BLaER1 (cell line): ENCODE data around the gene ASPM.
"Not testable (repeated sequence)": the region's sequence is repeated elsewhere in the genome, so short reads cannot be mapped to it uniquely, and the experiment has no call there.

Source experiments
- H3K27ac ChIP-seq: shearing (Covaris generic); formaldehyde crosslinking; 2 replicates; pipeline ENCODE4 v1.8.1; 2022
- H3K27me3 ChIP-seq: shearing (Covaris generic); formaldehyde crosslinking; 2 replicates; pipeline ENCODE4 v1.8.1; 2022
- H3K36me3 ChIP-seq: shearing (Covaris generic); formaldehyde crosslinking; 2 replicates; pipeline ENCODE4 v1.8.1; 2022
- H3K4me1 ChIP-seq: shearing (Covaris generic); formaldehyde crosslinking; 2 replicates; pipeline ENCODE4 v1.8.1; 2022
- H3K4me2 ChIP-seq: shearing (Covaris generic); formaldehyde crosslinking; 2 replicates; pipeline ENCODE4 v1.8.1; 2022
- H3K4me3 ChIP-seq: shearing (Covaris generic); formaldehyde crosslinking; 2 replicates; pipeline ENCODE4 v1.8.1; 2022
- H3K9ac ChIP-seq: shearing (Covaris generic); formaldehyde crosslinking; 2 replicates; pipeline ENCODE4 v1.8.1; 2022
- H3K9me3 ChIP-seq: shearing (Covaris generic); formaldehyde crosslinking; 2 replicates; pipeline ENCODE4 v1.8.1; 2022
- H4K20me1 ChIP-seq: shearing (Covaris generic); formaldehyde crosslinking; 2 replicates; pipeline ENCODE4 v1.8.1; 2022
- Cebpa-rat ChIP-seq: shearing (Covaris generic); IDR thresholded peaks from 2 replicates; pipeline ENCODE4 v1.8.1; 2022

ASPM gene

GRCh38 chr1:197127246-197127912 is 19.1 kb downstream of the ASPM start:
- Histone ChIP-seq H3K9ac (no peak overlapping the region), H3K27me3 (no peaks in the 10 kb centered on the region), H3K27ac (no peak overlapping the region), H3K4me1 (peaks cover 4% of the 10 kb centered on the region; the same call in 1 of the 2 replicates), H3K36me3 (peaks cover 77% of the 10 kb centered on the region), H3K4me3 (no peak overlapping the region), H3K9me3 (no peaks in the 10 kb centered on the region), H4K20me1 (no peaks in the 10 kb centered on the region), H3K4me2 (no peak overlapping the region)
- no peak for TF ChIP-seq Cebpa-rat

- TF ChIP-seq Cebpa-rat = no peak
- peaks cover 79% of the 10 kb centered on the region for H3K36me3 ChIP-seq
- peaks cover 4% of the 10 kb centered on the region; the same call in 1 of the 2 replicates for H3K4me1 ChIP-seq
- no peak overlapping the region for H3K9ac ChIP-seq
- no peaks in the 10 kb centered on the region for H3K27me3 ChIP-seq
- H3K9me3 ChIP-seq = no peaks in the 10 kb centered on the region
- H3K4me3 ChIP-seq = no peak overlapping the region
- H4K20me1 ChIP-seq = no peaks in the 10 kb centered on the region
- no peak overlapping the region for H3K27ac ChIP-seq
- H3K4me2 ChIP-seq = no peak overlapping the region
Observed at GRCh38 chr1:197126691-197127090, 19.8 kb downstream of the ASPM start.

- H3K9ac ChIP-seq = no peak overlapping the region
- H3K9me3 ChIP-seq = no peaks in the 10 kb centered on the region
- peaks cover 80% of the 10 kb centered on the region for H3K36me3 ChIP-seq
- no peak overlapping the region for H3K27ac ChIP-seq
- TF ChIP-seq Cebpa-rat = no peak
- H3K4me1 ChIP-seq = peaks cover 4% of the 10 kb centered on the region; the same call in 1 of the 2 replicates
- no peak overlapping the region for H3K4me3 ChIP-seq
- no peaks in the 10 kb centered on the region for H3K27me3 ChIP-seq
- no peaks in the 10 kb centered on the region for H4K20me1 ChIP-seq
- no peak overlapping the region for H3K4me2 ChIP-seq
Observed at GRCh38 chr1:197124376-197124775, 22.1 kb downstream of the ASPM start.

GRCh38 chr1:197116156-197116555 is 30.3 kb downstream of the ASPM start:
- Histone ChIP-seq H3K27ac (no peak overlapping the region), H4K20me1 (no peaks in the 10 kb centered on the region), H3K4me2 (no peak overlapping the region), H3K4me1 (no peaks in the 10 kb centered on the region), H3K27me3 (no peaks in the 10 kb centered on the region), H3K9me3 (no peaks in the 10 kb centered on the region), H3K9ac (no peak overlapping the region), H3K36me3 (peaks cover 81% of the 10 kb centered on the region), H3K4me3 (no peak overlapping the region)
- no peak for TF ChIP-seq Cebpa-rat

- TF ChIP-seq Cebpa-rat = no peak
- Histone ChIP-seq H3K4me2 (no peak overlapping the region), H3K9me3 (no peaks in the 10 kb centered on the region), H3K36me3 (peaks cover 48% of the 10 kb centered on the region), H3K9ac (no peak overlapping the region), H3K27me3 (no peaks in the 10 kb centered on the region), H3K4me1 (no peaks in the 10 kb centered on the region), H3K4me3 (no peak overlapping the region), H4K20me1 (no peaks in the 10 kb centered on the region), H3K27ac (no peak overlapping the region)
Observed at GRCh38 chr1:197106869-197107268, 39.6 kb downstream of the ASPM start.

- H3K4me1 ChIP-seq = no peaks in the 10 kb centered on the region
- TF ChIP-seq Cebpa-rat = no peak
- H3K9ac ChIP-seq = no peak overlapping the region
- peaks cover 39% of the 10 kb centered on the region for H3K36me3 ChIP-seq
- H3K27ac ChIP-seq = no peak overlapping the region
- H3K4me2 ChIP-seq = no peak overlapping the region
- no peaks in the 10 kb centered on the region for H4K20me1 ChIP-seq
- H3K9me3 ChIP-seq = no peaks in the 10 kb centered on the region
- H3K27me3 ChIP-seq = no peaks in the 10 kb centered on the region
- no peak overlapping the region for H3K4me3 ChIP-seq
Observed at GRCh38 chr1:197103300-197103699, 43.2 kb downstream of the ASPM start.

GRCh38 chr1:197101978-197102377 is 44.5 kb downstream of the ASPM start:
- no peaks in the 10 kb centered on the region for H3K4me1 ChIP-seq
- no peak overlapping the region for H3K27ac ChIP-seq
- H3K9ac ChIP-seq = no peak overlapping the region
- H3K36me3 ChIP-seq = peaks cover 40% of the 10 kb centered on the region
- no peak overlapping the region for H3K4me3 ChIP-seq
- H3K27me3 ChIP-seq = no peaks in the 10 kb centered on the region
- no peak for TF ChIP-seq Cebpa-rat
- no peaks in the 10 kb centered on the region for H4K20me1 ChIP-seq
- no peaks in the 10 kb centered on the region for H3K9me3 ChIP-seq
- H3K4me2 ChIP-seq = no peak overlapping the region

GRCh38 chr1:197100677-197101076 is 45.8 kb downstream of the ASPM start:
- Histone ChIP-seq H3K9ac (no peak overlapping the region), H3K4me1 (no peaks in the 10 kb centered on the region), H3K27me3 (no peaks in the 10 kb centered on the region), H3K4me3 (no peak overlapping the region), H3K9me3 (no peaks in the 10 kb centered on the region), H3K27ac (no peak overlapping the region), H3K4me2 (no peak overlapping the region), H4K20me1 (no peaks in the 10 kb centered on the region), H3K36me3 (peaks cover 37% of the 10 kb centered on the region)
- TF ChIP-seq Cebpa-rat = no peak

GRCh38 chr1:197099444-197099843 is 47.0 kb downstream of the ASPM start:
- Histone ChIP-seq H3K36me3 (peaks cover 36% of the 10 kb centered on the region), H3K9me3 (no peaks in the 10 kb centered on the region), H3K4me3 (no peak overlapping the region), H3K4me2 (no peak overlapping the region), H3K27me3 (no peaks in the 10 kb centered on the region), H4K20me1 (no peaks in the 10 kb centered on the region), H3K4me1 (no peaks in the 10 kb centered on the region), H3K27ac (no peak overlapping the region), H3K9ac (no peak overlapping the region)
- TF ChIP-seq Cebpa-rat = no peak

GRCh38 chr1:197096971-197097370 is 49.5 kb downstream of the ASPM start:
- not testable (repeated sequence) for H3K27ac ChIP-seq, H3K4me3 ChIP-seq, H3K9me3 ChIP-seq, H3K27me3 ChIP-seq, H3K4me2 ChIP-seq, H3K4me1 ChIP-seq, H3K9ac ChIP-seq, H4K20me1 ChIP-seq
- H3K36me3 ChIP-seq = peaks cover 38% of the 10 kb centered on the region

- peaks cover 44% of the 10 kb centered on the region for H3K36me3 ChIP-seq
- no peak overlapping the region for H3K9ac ChIP-seq
- no peak overlapping the region for H3K4me3 ChIP-seq
- H3K4me2 ChIP-seq = no peak overlapping the region
- no peak overlapping the region for H3K27ac ChIP-seq
- no peaks in the 10 kb centered on the region for H3K4me1 ChIP-seq
- H3K27me3 ChIP-seq = no peaks in the 10 kb centered on the region
- no peaks in the 10 kb centered on the region for H4K20me1 ChIP-seq
- no peaks in the 10 kb centered on the region for H3K9me3 ChIP-seq
- TF ChIP-seq Cebpa-rat = no peak
Observed at GRCh38 chr1:197096137-197096536, 50.3 kb downstream of the ASPM start.
